HepG2 (cell line): ENCODE results near the gene AKAP1.

Experiments used
- JUND ChIP-seq: sonication (generic); formaldehyde crosslinking; IDR thresholded peaks from 2 replicates; pipeline ENCODE4 v1.8.0; 2022; ENCODE audit warnings: mild to moderate bottlenecking, missing genetic modification reagents
- MYC ChIP-seq: sonication (generic); formaldehyde crosslinking; IDR thresholded peaks from 2 replicates; pipeline ENCODE4 v1.9.0; 2021; ENCODE audit warnings: missing genetic modification reagents, borderline replicate concordance
- NFYB ChIP-seq: sonication (generic); formaldehyde crosslinking; IDR thresholded peaks from 2 replicates; pipeline ENCODE4 v1.4.0; 2020; ENCODE audit warnings: missing genetic modification reagents
- REST ChIP-seq, 2 experiments: IDR thresholded peaks; 2 replicates each; pipeline ENCODE4 v1.6.1; 2011 to 2012; ENCODE audit warnings: low read length in 2 of 2, borderline replicate concordance in 1 of 2, low read depth in 1 of 2, mild to moderate bottlenecking in 1 of 2, moderate library complexity in 1 of 2

- TF ChIP-seq MYC (CRISPR knock-in tag) (peak; percentile 17; the same call in 1 of the 2 replicates), JUND (CRISPR knock-in tag) (no peak), NFYB (CRISPR knock-in tag) (no peak), REST (IDR thresholded peaks at IDR 0.05; ENCODE audit: borderline replicate concordance in 1 of 2, low read depth in 1 of 2, low read length in 2 of 2) (no peak)
Observed at GRCh38 chr17:57109393-57110151, 24.5 kb downstream of the AKAP1 start.
